ENCODE data around the gene SCARB1.

SCARB1 gene

GRCh38 chr12:124744273-124744640 is 119.4 kb downstream of the SCARB1 start:
- Histone ChIP-seq H3K4me2 (ENCODE audit: low read depth, low read length) (no peak overlapping the region), H3K4me3 (ENCODE audit: low read length) (no peak overlapping the region), H3K9me3 (replicated peaks; ENCODE audit: insufficient read depth, low read length) (no peaks in the 10 kb centered on the region), H3K79me2 (ENCODE audit: low read length) (no peaks in the 10 kb centered on the region), H4K20me1 (ENCODE audit: insufficient read depth, low read length) (no peaks in the 10 kb centered on the region), H2AFZ (ENCODE audit: low read length) (no peak overlapping the region), H3K9ac (ENCODE audit: low read length) (no peak overlapping the region), H3K27me3 (replicated peaks; ENCODE audit: insufficient read depth, low read length) (no peaks in the 10 kb centered on the region), H3K27ac (ENCODE audit: low read length) (no peak overlapping the region), H3K9me2 (replicated peaks; ENCODE audit: insufficient read depth, low read length) (no peaks in the 10 kb centered on the region), H3K4me1 (ENCODE audit: low read length) (no peaks in the 10 kb centered on the region), H3K36me3 (replicated peaks; ENCODE audit: insufficient read depth, low read length) (no peaks in the 10 kb centered on the region), H3F3A (ENCODE audit: insufficient read depth, low read length) (no peaks in the 10 kb centered on the region)
- DNase-seq = no peak
- TF ChIP-seq CTCF (IDR thresholded peaks at IDR 0.05; ENCODE audit: low read length) = no peak
- TF ChIP-seq EZH2 (optimal IDR thresholded peaks at IDR 0.05; ENCODE audit: low read depth, low read length) = no peak
- TF ChIP-seq EZH2phosphoT487 (IDR thresholded peaks at IDR 0.05; ENCODE audit: low read length) = no peak

- Histone ChIP-seq H3K9ac (ENCODE audit: low read length) (no peak overlapping the region), H4K20me1 (ENCODE audit: insufficient read depth, low read length) (no peaks in the 10 kb centered on the region), H3K4me3 (ENCODE audit: low read length) (no peak overlapping the region), H3K36me3 (replicated peaks; ENCODE audit: insufficient read depth, low read length) (no peaks in the 10 kb centered on the region), H3F3A (ENCODE audit: insufficient read depth, low read length) (no peaks in the 10 kb centered on the region), H3K4me2 (ENCODE audit: low read depth, low read length) (no peak overlapping the region), H3K79me2 (ENCODE audit: low read length) (no peaks in the 10 kb centered on the region), H3K9me2 (replicated peaks; ENCODE audit: insufficient read depth, low read length) (no peaks in the 10 kb centered on the region), H3K27me3 (replicated peaks; ENCODE audit: insufficient read depth, low read length) (no peaks in the 10 kb centered on the region), H3K9me3 (replicated peaks; ENCODE audit: insufficient read depth, low read length) (no peaks in the 10 kb centered on the region), H3K27ac (ENCODE audit: low read length) (no peak overlapping the region), H3K4me1 (ENCODE audit: low read length) (no peaks in the 10 kb centered on the region), H2AFZ (ENCODE audit: low read length) (no peak overlapping the region)
- no peak for TF ChIP-seq EZH2 (optimal IDR thresholded peaks at IDR 0.05; ENCODE audit: low read depth, low read length)
- TF ChIP-seq EZH2phosphoT487 (IDR thresholded peaks at IDR 0.05; ENCODE audit: low read length) = no peak
- no peak for TF ChIP-seq CTCF (IDR thresholded peaks at IDR 0.05; ENCODE audit: low read length)
- no peak for DNase-seq
Observed at GRCh38 chr12:124743479-124744272, 120.0 kb downstream of the SCARB1 start.

- Histone ChIP-seq H3K27ac (ENCODE audit: low read length) (no peak overlapping the region), H3K27me3 (replicated peaks; ENCODE audit: insufficient read depth, low read length) (no peaks in the 10 kb centered on the region), H4K20me1 (ENCODE audit: insufficient read depth, low read length) (no peaks in the 10 kb centered on the region), H3K4me2 (ENCODE audit: low read depth, low read length) (no peak overlapping the region), H3K4me3 (ENCODE audit: low read length) (no peak overlapping the region), H2AFZ (ENCODE audit: low read length) (no peak overlapping the region), H3K79me2 (ENCODE audit: low read length) (no peaks in the 10 kb centered on the region), H3K9me2 (replicated peaks; ENCODE audit: insufficient read depth, low read length) (no peaks in the 10 kb centered on the region), H3K9ac (ENCODE audit: low read length) (no peak overlapping the region), H3K36me3 (replicated peaks; ENCODE audit: insufficient read depth, low read length) (no peaks in the 10 kb centered on the region), H3F3A (ENCODE audit: insufficient read depth, low read length) (no peaks in the 10 kb centered on the region), H3K4me1 (ENCODE audit: low read length) (no peaks in the 10 kb centered on the region), H3K9me3 (replicated peaks; ENCODE audit: insufficient read depth, low read length) (no peaks in the 10 kb centered on the region)
- TF ChIP-seq EZH2 (optimal IDR thresholded peaks at IDR 0.05; ENCODE audit: low read depth, low read length) (no peak), EZH2phosphoT487 (IDR thresholded peaks at IDR 0.05; ENCODE audit: low read length) (no peak), CTCF (IDR thresholded peaks at IDR 0.05; ENCODE audit: low read length) (no peak)
- no peak for DNase-seq
Observed at GRCh38 chr12:124742678-124743077, 121.0 kb downstream of the SCARB1 start.
